ENCODE results near the gene TIAM1.

GRCh38 chr21:31363720-31364119 is 19.7 kb upstream of the TIAM1 start:
- TF ChIP-seq, protein P1, sequence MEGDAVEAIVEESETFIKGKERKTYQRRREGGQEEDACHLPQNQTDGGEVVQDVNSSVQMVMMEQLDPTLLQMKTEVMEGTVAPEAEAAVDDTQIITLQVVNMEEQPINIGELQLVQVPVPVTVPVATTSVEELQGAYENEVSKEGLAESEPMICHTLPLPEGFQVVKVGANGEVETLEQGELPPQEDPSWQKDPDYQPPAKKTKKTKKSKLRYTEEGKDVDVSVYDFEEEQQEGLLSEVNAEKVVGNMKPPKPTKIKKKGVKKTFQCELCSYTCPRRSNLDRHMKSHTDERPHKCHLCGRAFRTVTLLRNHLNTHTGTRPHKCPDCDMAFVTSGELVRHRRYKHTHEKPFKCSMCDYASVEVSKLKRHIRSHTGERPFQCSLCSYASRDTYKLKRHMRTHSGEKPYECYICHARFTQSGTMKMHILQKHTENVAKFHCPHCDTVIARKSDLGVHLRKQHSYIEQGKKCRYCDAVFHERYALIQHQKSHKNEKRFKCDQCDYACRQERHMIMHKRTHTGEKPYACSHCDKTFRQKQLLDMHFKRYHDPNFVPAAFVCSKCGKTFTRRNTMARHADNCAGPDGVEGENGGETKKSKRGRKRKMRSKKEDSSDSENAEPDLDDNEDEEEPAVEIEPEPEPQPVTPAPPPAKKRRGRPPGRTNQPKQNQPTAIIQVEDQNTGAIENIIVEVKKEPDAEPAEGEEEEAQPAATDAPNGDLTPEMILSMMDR (IDR thresholded peaks at IDR 0.05), result no peak
- TF ChIP-seq POLR2A (IDR thresholded peaks at IDR 0.05), result no peak
